Osteocyte (in vitro differentiated cells): ENCODE data around the gene RIPPLY1. TPM values are rescaled to one million over a fixed set of nuclear protein-coding genes. Genes with fewer than 3 reads are reported as not detected.

Source experiments
- DNase-seq: peaks from one replicate; pipeline ENCODE4 v3.0.0; 2021; ENCODE audit warnings: mixed read lengths; ENCODE audit not compliant: unreplicated experiment; ENCODE audit errors: extremely low spot score
- H3K27ac Mint-ChIP-seq: one replicate; pipeline ENCODE4 v1.8.0; 2021; ENCODE audit warnings: mild to moderate bottlenecking, mixed read lengths; ENCODE audit not compliant: unreplicated experiment
- H3K27me3 Mint-ChIP-seq: one replicate; pipeline ENCODE4 v1.8.0; 2021; ENCODE audit warnings: mixed read lengths; ENCODE audit not compliant: unreplicated experiment
- H3K36me3 Mint-ChIP-seq: one replicate; pipeline ENCODE4 v1.8.0; 2021; ENCODE audit warnings: mixed read lengths; ENCODE audit not compliant: unreplicated experiment
- H3K4me1 Mint-ChIP-seq: one replicate; pipeline ENCODE4 v1.8.0; 2021; ENCODE audit warnings: mixed read lengths; ENCODE audit not compliant: unreplicated experiment
- H3K4me3 Mint-ChIP-seq: one replicate; pipeline ENCODE4 v1.8.0; 2021; ENCODE audit warnings: mild to moderate bottlenecking, moderate library complexity, mixed read lengths; ENCODE audit not compliant: unreplicated experiment
- H3K9me3 Mint-ChIP-seq: one replicate; pipeline ENCODE4 v1.8.0; 2021; ENCODE audit warnings: mixed read lengths; ENCODE audit not compliant: unreplicated experiment
- CTCF ChIP-seq: fragments of 200-600 bp; sonication (generic); IDR thresholded peaks from 2 replicates; pipeline ENCODE4 v1.5.0; 2021; ENCODE audit warnings: antibody characterized with exemption, mild to moderate bottlenecking, moderate library complexity
- total RNA-seq: library from RNA; stranded (reverse); gene quantifications from 2 replicates; pipeline ENCODE4 v1.2.1, GENCODE V29; 2021

The RIPPLY1 gene
- total RNA-seq, 1 donor from 2014 or later, result not detected

GRCh38 chrX:106903856-106904528 is 851 bp upstream of the RIPPLY1 start:
- no peak overlapping the region for H3K27ac Mint-ChIP-seq

GRCh38 chrX:106902684-106903083 is 457 bp downstream of the RIPPLY1 start:
- H3K27ac Mint-ChIP-seq, result no peak overlapping the region
- H3K4me3 Mint-ChIP-seq, result no peak overlapping the region
- H3K36me3 Mint-ChIP-seq, result no peaks in the 10 kb centered on the region
- TF ChIP-seq CTCF, result no peak
- H3K9me3 Mint-ChIP-seq, result no peaks in the 10 kb centered on the region
- H3K4me1 Mint-ChIP-seq, result peaks cover 24% of the 10 kb centered on the region
- H3K27me3 Mint-ChIP-seq, result no peaks in the 10 kb centered on the region
- DNase-seq, result no peak

More at GRCh38 chrX:106903856-106904528, 851 bp upstream of the RIPPLY1 start:
- no peak overlapping the region for H3K4me3 Mint-ChIP-seq
- TF ChIP-seq CTCF, result no peak
- no peak for DNase-seq
- no peaks in the 10 kb centered on the region for H3K36me3 Mint-ChIP-seq
- peaks cover 20% of the 10 kb centered on the region for H3K4me1 Mint-ChIP-seq
- H3K27me3 Mint-ChIP-seq, result no peaks in the 10 kb centered on the region
- peaks cover 4% of the 10 kb centered on the region for H3K9me3 Mint-ChIP-seq

- Mint-ChIP-seq H3K27ac (no peak overlapping the region), H3K36me3 (no peaks in the 10 kb centered on the region), H3K4me1 (peaks cover 24% of the 10 kb centered on the region), H3K27me3 (no peaks in the 10 kb centered on the region), H3K9me3 (no peaks in the 10 kb centered on the region), H3K4me3 (no peak overlapping the region)
- no peak for DNase-seq
- TF ChIP-seq CTCF, result no peak
These were observed 1.3 kb downstream of the RIPPLY1 start for GRCh38 chrX:106901781-106902219.

GRCh38 chrX:106901341-106901740 is 1.8 kb downstream of the RIPPLY1 start:
- no peak for DNase-seq
- Mint-ChIP-seq H3K4me3 (no peak overlapping the region), H3K27ac (no peak overlapping the region), H3K27me3 (no peaks in the 10 kb centered on the region), H3K36me3 (no peaks in the 10 kb centered on the region), H3K9me3 (no peaks in the 10 kb centered on the region), H3K4me1 (peaks cover 20% of the 10 kb centered on the region)
- TF ChIP-seq CTCF, result no peak

GRCh38 chrX:106899841-106900240 is 3.3 kb downstream of the RIPPLY1 start:
- H3K27ac Mint-ChIP-seq, result no peak overlapping the region
- no peaks in the 10 kb centered on the region for H3K27me3 Mint-ChIP-seq
- no peak for TF ChIP-seq CTCF
- no peaks in the 10 kb centered on the region for H3K36me3 Mint-ChIP-seq
- DNase-seq, result no peak
- H3K4me3 Mint-ChIP-seq, result no peak overlapping the region
- peaks cover 33% of the 10 kb centered on the region for H3K4me1 Mint-ChIP-seq
- no peaks in the 10 kb centered on the region for H3K9me3 Mint-ChIP-seq
